Activated naive CD4-positive, alpha-beta T cell treated with Interleukin-2 at 50 U/mL for 16 hours (primary cell): ENCODE measurements around the gene CDKN1B.

Source experiments
- DNase-seq: peaks from one replicate; pipeline ENCODE4 v3.0.0-alpha.2; 2020

The CDKN1B gene

GRCh38 chr12:12716793-12717585 lies at the start of gene CDKN1B:
Gene CDKN1B (plus strand): TSS chr12:12717368. CDS start chr12:12717840, 472 bp downstream.
- peak; percentile 87 for DNase-seq

GRCh38 chr12:12668005-12668404 lies 49.2 kb upstream of the CDKN1B start:
- DNase-seq = no peak

GRCh38 chr12:12669020-12669419 lies 48.1 kb upstream of the CDKN1B start:
- DNase-seq = no peak

GRCh38 chr12:12671850-12672660 lies 45.1 kb upstream of the CDKN1B start:
- no peak for DNase-seq

- DNase-seq = peak; percentile 7
Observed at GRCh38 chr12:12673296-12673695, 43.9 kb upstream of the CDKN1B start.

GRCh38 chr12:12676605-12677004 lies 40.6 kb upstream of the CDKN1B start:
- DNase-seq = no peak

GRCh38 chr12:12681061-12681765 lies 36.0 kb upstream of the CDKN1B start:
- no peak for DNase-seq

- no peak for DNase-seq
Observed at GRCh38 chr12:12682284-12682683, 34.9 kb upstream of the CDKN1B start.

- no peak for DNase-seq
Observed at GRCh38 chr12:12683136-12683697, 34.0 kb upstream of the CDKN1B start.

- no peak for DNase-seq
Observed at GRCh38 chr12:12683725-12684124, 33.4 kb upstream of the CDKN1B start.

- no peak for DNase-seq
Observed at GRCh38 chr12:12684375-12685106, 32.6 kb upstream of the CDKN1B start.

- DNase-seq = no peak
Observed at GRCh38 chr12:12685305-12685704, 31.9 kb upstream of the CDKN1B start.

GRCh38 chr12:12686472-12686871 lies 30.7 kb upstream of the CDKN1B start:
- no peak for DNase-seq

- no peak for DNase-seq
Observed at GRCh38 chr12:12686925-12687324, 30.2 kb upstream of the CDKN1B start.

- no peak for DNase-seq
Observed at GRCh38 chr12:12689647-12690300, 27.4 kb upstream of the CDKN1B start.

GRCh38 chr12:12691549-12691948 lies 25.6 kb upstream of the CDKN1B start:
- no peak for DNase-seq

GRCh38 chr12:12693111-12693671 lies 24.0 kb upstream of the CDKN1B start:
- DNase-seq = no peak

- DNase-seq = peak; percentile 88
Observed at GRCh38 chr12:12696562-12697383, 20.4 kb upstream of the CDKN1B start.

GRCh38 chr12:12699345-12699744 lies 17.8 kb upstream of the CDKN1B start:
- no peak for DNase-seq

- no peak for DNase-seq
Observed at GRCh38 chr12:12700254-12700653, 16.9 kb upstream of the CDKN1B start.

GRCh38 chr12:12701457-12701856 lies 15.7 kb upstream of the CDKN1B start:
- DNase-seq = no peak
